ENCODE data around the gene PTPRD. TPM values are rescaled to one million over a fixed set of nuclear protein-coding genes. Genes with fewer than 3 reads are reported as not detected.

Gene PTPRD
- total and polyA plus RNA-seq, 9 donors = 16.2 to 231 (median 85.8) TPM

GRCh38 chr9:8868632-8869031 lies 1744.2 kb downstream of the PTPRD start:
- TF ChIP-seq POLR2A (IDR thresholded peaks at IDR 0.05) (no peak), EP300 (IDR thresholded peaks at IDR 0.05) (no peak), CTCF (IDR thresholded peaks at IDR 0.05) (no peak)
- no peaks in the 10 kb centered on the region for H3K36me3 ChIP-seq
- H3K4me1 ChIP-seq (ENCODE audit: insufficient read depth) = no peaks in the 10 kb centered on the region
- H3K4me3 ChIP-seq = no peak overlapping the region
- intact Hi-C loops (cut with DNase I) = no loop called here
- H3K9me3 ChIP-seq = no peaks in the 10 kb centered on the region
- WGBS, 3 donors = 56 to 79% (median 74%) methylated on average over 1 of the region's 1 CpG
- H3K27me3 ChIP-seq = no peaks in the 10 kb centered on the region
- DNase-seq = no peak
- H3K27ac ChIP-seq = no peak overlapping the region

GRCh38 chr9:8867148-8867547 lies 1745.7 kb downstream of the PTPRD start:
- no peaks in the 10 kb centered on the region for H3K9me3 ChIP-seq
- TF ChIP-seq EP300 (IDR thresholded peaks at IDR 0.05) (no peak), POLR2A (IDR thresholded peaks at IDR 0.05) (no peak), CTCF (IDR thresholded peaks at IDR 0.05) (no peak)
- no peak overlapping the region for H3K4me3 ChIP-seq
- H3K36me3 ChIP-seq = no peaks in the 10 kb centered on the region
- H3K4me1 ChIP-seq (ENCODE audit: insufficient read depth) = no peaks in the 10 kb centered on the region
- H3K27me3 ChIP-seq = no peaks in the 10 kb centered on the region
- no peak overlapping the region for H3K27ac ChIP-seq
- intact Hi-C loops (cut with DNase I) = no loop called here
- 91 to 100% (median 97%) methylated on average over 1 of the region's 1 CpG for WGBS, 3 donors
- DNase-seq = no peak

- H3K9me3 ChIP-seq = no peaks in the 10 kb centered on the region
- H3K27ac ChIP-seq = no peak overlapping the region
- intact Hi-C loops (cut with DNase I) = no loop called here
- DNase-seq = no peak
- no peaks in the 10 kb centered on the region for H3K27me3 ChIP-seq
- H3K4me3 ChIP-seq = no peak overlapping the region
- H3K36me3 ChIP-seq = no peaks in the 10 kb centered on the region
- WGBS, 3 donors = 28 to 33% (median 33%) methylated on average over 3 of the region's 3 CpGs
- TF ChIP-seq POLR2A (IDR thresholded peaks at IDR 0.05) (no peak), EP300 (IDR thresholded peaks at IDR 0.05) (no peak), CTCF (IDR thresholded peaks at IDR 0.05) (no peak)
- H3K4me1 ChIP-seq (ENCODE audit: insufficient read depth) = peaks cover 2% of the 10 kb centered on the region
Observed at GRCh38 chr9:8864545-8864896, 1748.3 kb downstream of the PTPRD start.

GRCh38 chr9:8863886-8864544 lies 1748.8 kb downstream of the PTPRD start:
- WGBS, 3 donors = 25 to 35% (median 26%) methylated on average over 5 of the region's 5 CpGs
- H3K27ac ChIP-seq = no peak overlapping the region
- DNase-seq = no peak
- peaks cover 4% of the 10 kb centered on the region for H3K4me1 ChIP-seq (ENCODE audit: insufficient read depth)
- H3K4me3 ChIP-seq = no peak overlapping the region
- TF ChIP-seq POLR2A (IDR thresholded peaks at IDR 0.05) = no peak
- H3K9me3 ChIP-seq = no peaks in the 10 kb centered on the region
- intact Hi-C loops (cut with DNase I) = no loop called here
- H3K36me3 ChIP-seq = no peaks in the 10 kb centered on the region
- H3K27me3 ChIP-seq = no peaks in the 10 kb centered on the region

GRCh38 chr9:8863069-8863468 lies 1749.7 kb downstream of the PTPRD start:
- Histone ChIP-seq H3K36me3 (no peaks in the 10 kb centered on the region), H3K4me3 (no peak overlapping the region), H3K9me3 (no peaks in the 10 kb centered on the region), H3K4me1 (ENCODE audit: insufficient read depth) (peaks cover 5% of the 10 kb centered on the region), H3K27me3 (no peaks in the 10 kb centered on the region), H3K27ac (no peak overlapping the region)
- 86 to 100% (median 92%) methylated on average over 3 of the region's 3 CpGs for WGBS, 3 donors
- intact Hi-C loops (cut with DNase I) = no loop called here
- no peak for TF ChIP-seq CTCF (IDR thresholded peaks at IDR 0.05)
- TF ChIP-seq EP300 (IDR thresholded peaks at IDR 0.05) = no peak
- TF ChIP-seq POLR2A (IDR thresholded peaks at IDR 0.05) = no peak
- no peak for DNase-seq

All from ovary (tissue), 9 donors.